Caco-2 (cell line): Measurements from ENCODE around the gene VTI1A. TPM values are rescaled to one million over a fixed set of nuclear protein-coding genes. Genes with fewer than 3 reads are reported as not detected.

Experiments used
- BruUV-seq: library from RNA; stranded (reverse); fragments of 400-500 nt; replicated peaks from 2 replicates; lab custom pipeline; 2021; lab: Mats Ljungman, UMichigan
- CTCF ChIA-PET: fragments of 300-600 bp; sonication (Branson Sonifier 250); formaldehyde crosslinking; loops from one replicate; lab custom pipeline; 2022; ENCODE audit warnings: antibody characterized with exemption; lab: Charles Lee
- POLR2A ChIA-PET: fragments of 300-600 bp; sonication (Branson Sonifier 250); formaldehyde crosslinking; loops from one replicate; lab custom pipeline; 2022; ENCODE audit warnings: antibody characterized with exemption; lab: Charles Lee
- DNase-seq, 2 experiments: peaks; one replicate each; pipeline versions ENCODE4 v3.0.0 to v3.0.0-alpha.2; 2020 to 2022
- H3K27me3 ChIP-seq: replicated peaks from 2 replicates; pipeline ENCODE4 v1.6.0; 2011; ENCODE audit warnings: low read length; ENCODE audit not compliant: control insufficient read depth, insufficient read depth
- H3K36me3 ChIP-seq: 2 replicates; pipeline ENCODE4 v1.5.1; 2011; ENCODE audit warnings: low read length; ENCODE audit not compliant: control insufficient read depth, insufficient read depth
- H3K4me1 ChIP-seq: fragments of 250-450 bp; sonication (Bioruptor Pico); 2 replicates; pipeline ENCODE4 v1.5.1; 2020; ENCODE audit warnings: mild to moderate bottlenecking
- H3K4me3 ChIP-seq: 2 replicates; pipeline ENCODE4 v1.5.1; 2011; ENCODE audit warnings: low read depth, mild to moderate bottlenecking, control low read depth, low read length
- H3K9me3 ChIP-seq: fragments of 250-450 bp; sonication (Bioruptor Pico); 2 replicates; pipeline ENCODE4 v1.5.1; 2020; ENCODE audit warnings: mild to moderate bottlenecking, moderate library complexity
- H3K27ac Mint-ChIP-seq: one replicate; pipeline ENCODE4 v1.8.0; 2022; ENCODE audit warnings: mixed read lengths; ENCODE audit not compliant: unreplicated experiment
- H3K27me3 Mint-ChIP-seq: one replicate; pipeline ENCODE4 v1.8.0; 2022; ENCODE audit warnings: mixed read lengths; ENCODE audit not compliant: insufficient read depth, unreplicated experiment
- H3K36me3 Mint-ChIP-seq: one replicate; pipeline ENCODE4 v1.8.0; 2022; ENCODE audit warnings: mild to moderate bottlenecking, mixed read lengths; ENCODE audit not compliant: insufficient read depth, unreplicated experiment
- H3K4me1 Mint-ChIP-seq: one replicate; pipeline ENCODE4 v1.8.0; 2022; ENCODE audit warnings: low read depth, mixed read lengths; ENCODE audit not compliant: unreplicated experiment
- H3K4me3 Mint-ChIP-seq: one replicate; pipeline ENCODE4 v1.8.0; 2022; ENCODE audit warnings: mild to moderate bottlenecking, moderate library complexity, mixed read lengths; ENCODE audit not compliant: unreplicated experiment
- H3K9me3 Mint-ChIP-seq: one replicate; pipeline ENCODE4 v1.8.0; 2022; ENCODE audit warnings: mixed read lengths; ENCODE audit not compliant: unreplicated experiment
- CTCF ChIP-seq, 2 experiments: fragments of 200-600 bp in 1 of 2; IDR thresholded peaks; 1 replicate in 1 of 2; 2 replicates in 1 of 2; pipeline versions ENCODE4 v1.5.1 to v1.8.0; 2011 to 2022; ENCODE audit warnings: antibody characterized with exemption in 1 of 2, control low read depth in 1 of 2, inconsistent platforms in 1 of 2, low read depth in 1 of 2, low read length in 1 of 2, mild to moderate bottlenecking in 1 of 2, moderate library complexity in 1 of 2; ENCODE audit not compliant: insufficient read depth in 1 of 2, severe bottlenecking in 1 of 2, unreplicated experiment in 1 of 2
- intact Hi-C: fragments of 100-400 bp; cut with micrococcal nuclease; formaldehyde crosslinking; loops from one replicate; pipeline ENCODE4 v1.10.0; 2022; ENCODE audit not compliant: unreplicated experiment
- total RNA-seq: library from RNA; stranded (reverse); gene quantifications from 2 replicates; pipeline ENCODE4 v1.2.3, GENCODE V29; 2022

VTI1A gene
- total RNA-seq, 1 experiment from 2014 or later: 45.6 TPM

GRCh38 chr10:112750427-112751167, 303.6 kb downstream of the VTI1A start:
- peak in 1 of 2 experiments; percentile 52 for DNase-seq
- intact Hi-C loops: loop anchor here (1.0 to 2.0 kb wide), 2 partner anchors 22 to 28 kb away; no protein-coding TSS in a partner anchor
- Mint-ChIP-seq H3K4me3 (peak overlapping the region; percentile 42), H3K9me3 (no peaks in the 10 kb centered on the region), H3K27ac (peak overlapping the region; percentile 87), H3K36me3 (peaks cover 20% of the 10 kb centered on the region), H3K4me1 (peaks cover 58% of the 10 kb centered on the region), H3K27me3 (no peaks in the 10 kb centered on the region)
- Histone ChIP-seq H3K4me1 (peaks cover 69% of the 10 kb centered on the region), H3K4me3 (no peak overlapping the region), H3K27me3 (no peaks in the 10 kb centered on the region), H3K9me3 (no peaks in the 10 kb centered on the region), H3K36me3 (0 out of 2 replicates have a peak, but pooled peaks cover 1% of the 10 kb centered on the region)
- ChIA-PET POLR2A (interaction anchor here (0.6 kb wide), 1 partner anchor 23 kb away, joined by 3 read pairs; no protein-coding TSS in a partner anchor), CTCF (no interaction called here)
- TF ChIP-seq CTCF (IDR thresholded peaks at IDR 0.05; ENCODE audit: insufficient read depth in 1 of 2, low read depth in 1 of 2, low read length in 1 of 2, severe bottlenecking in 1 of 2, unreplicated experiment in 1 of 2): no peak
- BruUV-seq: no TSS peak

GRCh38 chr10:112751651-112752050, 304.6 kb downstream of the VTI1A start:
- Mint-ChIP-seq H3K4me1 (peaks cover 59% of the 10 kb centered on the region), H3K9me3 (no peaks in the 10 kb centered on the region), H3K27ac (peak overlapping the region; percentile 87), H3K4me3 (no peak overlapping the region), H3K36me3 (peaks cover 20% of the 10 kb centered on the region), H3K27me3 (no peaks in the 10 kb centered on the region)
- ChIA-PET CTCF (interaction anchor here (0.9 kb wide), 1 partner anchor 24 kb away, joined by 4 read pairs; no protein-coding TSS in a partner anchor), POLR2A (interaction anchor here (0.6 to 1.3 kb wide), 3 partner anchors 22 to 59 kb away, joined by 3 to 6 read pairs (median 3); no protein-coding TSS in a partner anchor)
- TF ChIP-seq CTCF (IDR thresholded peaks at IDR 0.05; ENCODE audit: insufficient read depth in 1 of 2, low read depth in 1 of 2, low read length in 1 of 2, severe bottlenecking in 1 of 2, unreplicated experiment in 1 of 2): no peak
- Histone ChIP-seq H3K9me3 (no peaks in the 10 kb centered on the region), H3K27me3 (no peaks in the 10 kb centered on the region), H3K36me3 (0 out of 2 replicates have a peak, but pooled peaks cover 1% of the 10 kb centered on the region), H3K4me3 (no peak overlapping the region), H3K4me1 (peaks cover 68% of the 10 kb centered on the region)
- DNase-seq: no peak
- no TSS peak for BruUV-seq
- intact Hi-C loops: loop anchor here (1.0 to 2.0 kb wide), 2 partner anchors 23 to 27 kb away; no protein-coding TSS in a partner anchor

- no peak for DNase-seq
- ChIA-PET CTCF (interaction anchor here (0.8 to 1.0 kb wide), 3 partner anchors 24 to 63 kb away, joined by 3 to 4 read pairs (median 4); no protein-coding TSS in a partner anchor), POLR2A (interaction anchor here (0.5 to 1.3 kb wide), 3 partner anchors 24 to 464 kb away, joined by 3 to 6 read pairs (median 4); no protein-coding TSS in a partner anchor)
- Mint-ChIP-seq H3K27me3 (no peaks in the 10 kb centered on the region), H3K4me3 (peak overlapping the region; percentile 7), H3K36me3 (peaks cover 20% of the 10 kb centered on the region), H3K4me1 (peaks cover 59% of the 10 kb centered on the region), H3K27ac (peak overlapping the region; percentile 87), H3K9me3 (no peaks in the 10 kb centered on the region)
- intact Hi-C loops: no loop called here
- Histone ChIP-seq H3K27me3 (no peaks in the 10 kb centered on the region), H3K4me3 (no peak overlapping the region), H3K36me3 (0 out of 2 replicates have a peak, but pooled peaks cover 1% of the 10 kb centered on the region), H3K9me3 (no peaks in the 10 kb centered on the region), H3K4me1 (peaks cover 62% of the 10 kb centered on the region)
- BruUV-seq: no TSS peak
- TF ChIP-seq CTCF (IDR thresholded peaks at IDR 0.05; ENCODE audit: insufficient read depth in 1 of 2, low read depth in 1 of 2, low read length in 1 of 2, severe bottlenecking in 1 of 2, unreplicated experiment in 1 of 2): no peak
Measured at GRCh38 chr10:112752288-112752687, 305.3 kb downstream of the VTI1A start.
